ENCODE results near the gene COQ10B.

- no peak for TF ChIP-seq CTCF (IDR thresholded peaks at IDR 0.05; ENCODE audit: low read length)
- no peak for TF ChIP-seq EZH2 (IDR thresholded peaks at IDR 0.05; ENCODE audit: borderline replicate concordance, low read length)
Observed at GRCh38 chr2:197480165-197481036, 27.0 kb downstream of the COQ10B start.
